Measurements from ENCODE around the gene HOXC12. TPM values are rescaled to one million over a fixed set of nuclear protein-coding genes. Genes with fewer than 3 reads are reported as not detected.

The HOXC12 gene, protein sequence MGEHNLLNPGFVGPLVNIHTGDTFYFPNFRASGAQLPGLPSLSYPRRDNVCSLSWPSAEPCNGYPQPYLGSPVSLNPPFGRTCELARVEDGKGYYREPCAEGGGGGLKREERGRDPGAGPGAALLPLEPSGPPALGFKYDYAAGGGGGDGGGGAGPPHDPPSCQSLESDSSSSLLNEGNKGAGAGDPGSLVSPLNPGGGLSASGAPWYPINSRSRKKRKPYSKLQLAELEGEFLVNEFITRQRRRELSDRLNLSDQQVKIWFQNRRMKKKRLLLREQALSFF
- not detected in 2 replicates for total RNA-seq

- intact Hi-C loops (cut with micrococcal nuclease) = loop anchor here (2.0 to 5.0 kb wide), 2 partner anchors 24 to 33 kb away; partner anchors contain the start of gene HOXC10
Observed at GRCh38 chr12:53954694-53955035, at the start of gene HOXC12. Gene HOXC12, plus strand, starts transcription at chr12:53954903. Its CDS starts 27 bp downstream, at chr12:53954930.

GRCh38 chr12:53907103-53907502 lies 47.6 kb upstream of the HOXC12 start:
- intact Hi-C loops (cut with micrococcal nuclease) = no loop called here

- intact Hi-C loops (cut with micrococcal nuclease) = no loop called here
Observed at GRCh38 chr12:53916788-53917655, 37.7 kb upstream of the HOXC12 start.

DNA sequence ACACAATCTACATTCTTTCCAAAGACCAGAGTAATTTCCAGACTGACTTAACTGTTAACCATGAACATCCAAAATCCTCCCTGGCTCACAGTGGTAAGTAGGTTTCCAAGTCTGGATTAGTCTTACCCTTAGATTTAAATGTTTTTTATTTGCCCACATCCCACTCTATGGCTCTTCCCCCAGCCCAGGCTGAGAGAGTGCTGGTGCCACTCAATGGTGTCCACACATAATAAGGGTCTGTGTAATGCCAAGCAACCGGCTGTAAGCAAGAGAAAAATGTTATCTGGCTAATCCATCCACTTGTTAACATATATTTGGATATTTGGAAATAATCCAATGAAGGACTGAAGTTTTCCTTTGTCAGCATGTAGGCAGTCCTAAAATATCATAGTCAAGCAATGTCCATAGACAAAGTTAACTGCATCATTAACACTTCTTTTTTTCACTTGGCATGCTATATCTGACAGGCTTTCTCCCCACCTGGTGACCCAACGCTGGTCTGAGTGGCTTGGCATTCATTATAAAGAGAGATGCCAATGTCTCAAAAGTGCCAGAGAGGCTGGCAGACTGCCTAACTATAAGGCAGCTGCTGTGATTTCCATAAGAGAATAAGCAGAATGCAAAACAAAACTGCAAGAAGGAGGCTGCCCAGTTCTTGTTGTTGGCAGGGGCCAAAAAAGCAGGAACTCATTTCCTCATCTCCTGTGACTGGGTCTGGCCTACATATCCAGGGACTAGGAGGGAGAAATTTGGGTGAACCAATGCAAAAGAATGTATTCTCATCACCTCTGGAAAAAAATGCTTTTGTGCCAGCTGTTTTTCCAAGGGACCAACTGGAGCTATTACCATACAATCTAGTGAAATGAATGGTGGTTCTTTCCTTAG lies 29.9 kb upstream of the HOXC12 start:
- intact Hi-C loops (cut with micrococcal nuclease) = no loop called here

GRCh38 chr12:53927220-53928029 lies 27.3 kb upstream of the HOXC12 start:
- intact Hi-C loops (cut with micrococcal nuclease) = no loop called here

GRCh38 chr12:53928054-53928835 lies 26.5 kb upstream of the HOXC12 start:
- intact Hi-C loops (cut with micrococcal nuclease) = no loop called here

DNA sequence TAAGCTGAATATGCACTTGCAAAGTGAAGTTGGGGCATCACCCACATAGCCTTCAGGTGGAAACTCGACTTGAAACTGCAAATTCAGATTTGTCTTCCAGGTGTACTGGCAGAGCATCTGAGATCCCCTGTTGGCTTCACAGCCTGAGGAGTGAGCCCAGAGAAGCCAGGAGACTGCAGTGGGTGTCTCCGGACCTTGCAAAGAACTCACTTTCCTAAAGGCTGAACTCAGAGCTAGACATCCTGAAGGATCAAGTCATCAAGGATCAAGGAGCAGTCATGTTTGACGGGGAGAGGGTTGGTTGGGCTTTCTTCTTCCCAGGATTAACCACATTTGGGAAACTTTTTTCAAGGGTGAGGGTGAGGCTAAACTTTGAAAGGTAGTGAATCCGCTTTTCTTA lies 25.2 kb upstream of the HOXC12 start:
- intact Hi-C loops (cut with micrococcal nuclease) = no loop called here

DNA sequence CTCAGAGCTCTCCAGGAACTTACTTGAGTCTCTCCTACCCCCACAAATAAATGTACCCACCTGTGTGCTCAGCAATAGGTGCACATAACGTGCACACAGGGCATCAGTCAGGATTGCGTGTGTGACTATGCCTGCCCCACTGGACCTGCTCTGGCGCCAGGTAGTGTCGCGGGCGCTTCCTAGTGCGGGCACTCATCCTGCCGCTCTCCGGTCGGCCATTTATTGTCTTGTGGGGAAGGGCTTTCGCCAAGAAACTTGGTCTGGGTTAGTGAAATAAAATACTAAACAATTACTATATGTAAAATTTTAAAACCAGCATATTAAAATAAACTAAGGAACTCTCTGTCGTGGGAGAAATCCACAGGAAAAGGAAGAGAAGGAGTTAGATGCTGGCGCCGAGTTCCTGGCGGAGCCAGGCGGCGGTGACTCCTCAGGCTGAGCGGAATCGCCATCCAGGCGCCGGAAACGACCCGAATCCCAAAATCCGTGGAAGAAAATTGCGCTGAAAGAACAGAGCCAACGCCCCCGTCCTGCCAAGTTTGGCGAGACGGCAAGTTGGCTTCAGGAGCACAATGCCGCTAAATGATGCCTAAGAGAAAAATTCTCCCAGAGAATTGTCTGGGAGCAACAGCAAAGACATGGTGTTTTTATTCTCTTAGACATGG lies 24.0 kb upstream of the HOXC12 start:
- intact Hi-C loops (cut with micrococcal nuclease) = loop anchor here (2.0 kb wide), 1 partner anchor 24 kb away; the partner anchor contains the start of gene HOXC12

GRCh38 chr12:53931844-53932581 lies 22.7 kb upstream of the HOXC12 start:
- intact Hi-C loops (cut with micrococcal nuclease) = loop anchor here (2.0 kb wide), 1 partner anchor 23 kb away; the partner anchor contains the start of gene HOXC12

GRCh38 chr12:53932915-53933314 lies 21.8 kb upstream of the HOXC12 start:
- intact Hi-C loops (cut with micrococcal nuclease) = no loop called here

DNA sequence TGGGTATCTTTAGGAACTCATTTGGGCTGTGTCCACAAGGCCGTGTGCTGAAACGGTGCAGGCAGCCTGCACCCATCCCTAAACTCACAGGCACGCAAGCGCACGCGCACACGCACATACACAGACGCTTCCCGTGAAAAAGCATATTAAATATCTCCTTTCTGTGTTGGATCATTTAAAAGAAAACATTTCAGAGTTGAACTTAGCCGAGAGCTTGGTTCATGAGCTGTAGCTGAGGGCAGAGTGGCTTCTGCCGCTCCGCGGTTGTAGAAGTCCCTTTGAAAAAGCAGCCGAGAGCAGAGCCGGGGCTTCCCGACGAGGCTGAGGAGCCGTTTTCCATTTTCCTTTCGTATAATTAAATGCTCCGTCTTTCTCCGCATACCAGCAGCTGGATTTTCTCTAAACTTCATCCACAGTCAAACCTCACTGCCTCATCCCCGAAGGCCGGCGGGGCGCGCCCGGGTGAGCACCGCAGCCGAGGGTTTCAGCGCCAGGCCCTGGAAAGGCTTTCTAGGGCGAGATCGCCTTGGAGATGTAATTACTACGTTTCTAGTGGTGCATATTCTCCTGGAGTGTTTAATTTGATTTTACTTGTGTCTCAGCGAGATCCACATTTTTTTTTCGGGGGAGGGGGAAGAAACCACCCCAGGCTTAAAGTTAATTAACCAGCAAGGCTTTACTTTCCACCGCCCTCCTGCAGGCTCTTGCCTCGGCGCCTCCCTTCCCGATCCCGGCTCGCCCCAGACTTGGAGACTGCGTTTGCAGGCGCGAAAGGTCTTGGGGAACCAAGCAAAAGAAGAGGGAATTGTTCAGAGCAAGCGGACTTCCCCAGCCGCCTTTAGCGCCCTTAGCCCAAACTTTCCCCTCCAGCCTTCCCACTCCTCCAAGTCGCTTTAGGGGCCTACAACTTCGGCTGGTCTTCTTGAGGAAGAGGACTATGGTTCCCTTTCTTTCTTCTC lies 19.0 kb upstream of the HOXC12 start:
- intact Hi-C loops (cut with micrococcal nuclease) = loop anchor here (2.0 to 5.0 kb wide), 3 partner anchors 37 to 117 kb away; partner anchors contain the start of genes HOTAIR, HOXC11 and HOXC4

GRCh38 chr12:53937099-53937498 lies 17.6 kb upstream of the HOXC12 start:
- intact Hi-C loops (cut with micrococcal nuclease) = loop anchor here (5.0 kb wide), 2 partner anchors 35 to 115 kb away; partner anchors contain the start of genes HOTAIR, HOXC11 and HOXC4

GRCh38 chr12:53937596-53938325 lies 16.9 kb upstream of the HOXC12 start:
- intact Hi-C loops (cut with micrococcal nuclease) = loop anchor here (5.0 kb wide), 2 partner anchors 35 to 115 kb away; partner anchors contain the start of genes HOTAIR, HOXC11 and HOXC4

- intact Hi-C loops (cut with micrococcal nuclease) = loop anchor here (5.0 kb wide), 2 partner anchors 34 to 114 kb away; partner anchors contain the start of genes HOTAIR, HOXC11 and HOXC4
Observed at GRCh38 chr12:53938326-53939140, 16.2 kb upstream of the HOXC12 start, which contains the start of gene HOXC13. Gene HOXC13, plus strand, starts transcription at chr12:53938831. Its CDS starts 76 bp downstream, at chr12:53938907.
